ENCODE results near the gene TBC1D8.

DNA sequence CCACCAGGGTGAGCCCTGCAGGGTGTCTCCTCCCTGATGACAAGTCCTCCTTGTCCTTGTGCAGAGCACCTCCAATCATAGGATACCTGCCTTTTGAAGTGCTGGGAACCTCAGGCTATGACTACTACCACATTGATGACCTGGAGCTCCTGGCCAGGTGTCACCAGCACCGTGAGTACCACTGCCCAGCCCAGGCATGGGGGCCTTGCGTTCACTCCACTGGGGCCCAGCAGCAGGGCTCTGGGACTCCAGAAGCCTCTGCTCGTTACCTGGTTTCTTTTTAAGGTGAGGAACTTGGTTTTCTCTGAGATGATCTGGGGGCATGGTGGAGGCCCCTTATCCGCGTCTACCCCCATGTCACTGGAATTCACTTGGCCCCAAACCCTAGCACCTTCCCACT is 185.6 kb downstream of the TBC1D8 start:
- TF ChIP-seq, protein P1, sequence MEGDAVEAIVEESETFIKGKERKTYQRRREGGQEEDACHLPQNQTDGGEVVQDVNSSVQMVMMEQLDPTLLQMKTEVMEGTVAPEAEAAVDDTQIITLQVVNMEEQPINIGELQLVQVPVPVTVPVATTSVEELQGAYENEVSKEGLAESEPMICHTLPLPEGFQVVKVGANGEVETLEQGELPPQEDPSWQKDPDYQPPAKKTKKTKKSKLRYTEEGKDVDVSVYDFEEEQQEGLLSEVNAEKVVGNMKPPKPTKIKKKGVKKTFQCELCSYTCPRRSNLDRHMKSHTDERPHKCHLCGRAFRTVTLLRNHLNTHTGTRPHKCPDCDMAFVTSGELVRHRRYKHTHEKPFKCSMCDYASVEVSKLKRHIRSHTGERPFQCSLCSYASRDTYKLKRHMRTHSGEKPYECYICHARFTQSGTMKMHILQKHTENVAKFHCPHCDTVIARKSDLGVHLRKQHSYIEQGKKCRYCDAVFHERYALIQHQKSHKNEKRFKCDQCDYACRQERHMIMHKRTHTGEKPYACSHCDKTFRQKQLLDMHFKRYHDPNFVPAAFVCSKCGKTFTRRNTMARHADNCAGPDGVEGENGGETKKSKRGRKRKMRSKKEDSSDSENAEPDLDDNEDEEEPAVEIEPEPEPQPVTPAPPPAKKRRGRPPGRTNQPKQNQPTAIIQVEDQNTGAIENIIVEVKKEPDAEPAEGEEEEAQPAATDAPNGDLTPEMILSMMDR (IDR thresholded peaks at IDR 0.05; ENCODE audit: low read depth, low read length) = no peak
- TF ChIP-seq MYC (IDR thresholded peaks at IDR 0.05; ENCODE audit: low read depth, low read length) (no peak), POLR2A (IDR thresholded peaks at IDR 0.05; ENCODE audit: extremely low read depth, insufficient read length) (no peak)

Data from NB4 (cell line).